ENCODE data around the gene PCNX2. TPM values are rescaled to one million over a fixed set of nuclear protein-coding genes. Genes with fewer than 3 reads are reported as not detected.

The PCNX2 gene
- total and polyA plus RNA-seq, 2 experiments from 2014 or later = 42.9 to 88.3 TPM

- TF ChIP-seq EZH2phosphoT487 (IDR thresholded peaks at IDR 0.05; ENCODE audit: unreplicated experiment) (no peak), CTCF (conservative IDR thresholded peaks at IDR 0.05; ENCODE audit: low read depth in 2 of 2) (no peak)
Observed at GRCh38 chr1:233257786-233258185, 37.7 kb downstream of the PCNX2 start (continued).

- Mint-ChIP-seq H3K4me3 (no peak overlapping the region), H3K9me3 (no peaks in the 10 kb centered on the region), H3K27me3 (ENCODE audit: insufficient read depth, low read depth, poor library complexity) (peaks cover 2% of the 10 kb centered on the region), H3K4me1 (peaks cover 26% of the 10 kb centered on the region), H3K27ac (no peak overlapping the region), H3K36me3 (ENCODE audit: low read depth) (peaks cover 58% of the 10 kb centered on the region)
- Histone ChIP-seq H3K4me1 (ENCODE audit: insufficient read depth) (no peaks in the 10 kb centered on the region; the same call in 1 of the 2 replicates), H3K9me2 (ENCODE audit: insufficient read depth) (no peaks in the 10 kb centered on the region), H3K4me2 (no peak overlapping the region), H3K79me2 (replicated peaks; ENCODE audit: insufficient read depth) (peaks cover 82% of the 10 kb centered on the region), H3K27ac (ENCODE audit: low read depth) (peak overlapping the region; percentile 10; the same call in 1 of the 2 replicates), H3K27me3 (ENCODE audit: insufficient read depth) (no peaks in the 10 kb centered on the region), H4K20me1 (replicated peaks; ENCODE audit: insufficient read depth) (peaks cover 27% of the 10 kb centered on the region), H3F3A (replicated peaks; ENCODE audit: low read depth) (no peaks in the 10 kb centered on the region), H3K4me3 (no peak overlapping the region), H3K36me3 (ENCODE audit: insufficient read depth) (peaks cover 15% of the 10 kb centered on the region), H2AFZ (no peak overlapping the region)
- DNase-seq (ENCODE audit: low spot score) (no peak), ATAC-seq (no peak)
- no peak for TF ChIP-seq ZNF331 (CRISPR knock-in tag; IDR thresholded peaks at IDR 0.05; ENCODE audit: low read depth)
- TF ChIP-seq ETS1 (IDR thresholded peaks at IDR 0.05) = no peak
- no peak for TF ChIP-seq NANOG (IDR thresholded peaks at IDR 0.05; ENCODE audit: borderline replicate concordance)
- no peak for TF ChIP-seq REST (IDR thresholded peaks at IDR 0.05; ENCODE audit: unreplicated experiment)
- no peak for TF ChIP-seq EZH2 (IDR thresholded peaks at IDR 0.05; ENCODE audit: low read depth, unreplicated experiment)
- TF ChIP-seq POLR2AphosphoS5 (IDR thresholded peaks at IDR 0.05; ENCODE audit: low read depth) = no peak
- TF ChIP-seq CTCF (conservative IDR thresholded peaks at IDR 0.05; ENCODE audit: low read depth in 2 of 2) = no peak
- no peak for TF ChIP-seq CREB1 (CRISPR knock-in tag; IDR thresholded peaks at IDR 0.05; ENCODE audit: low read depth)
- TF ChIP-seq EZH2phosphoT487 (IDR thresholded peaks at IDR 0.05; ENCODE audit: unreplicated experiment) = no peak
- no peak for TF ChIP-seq ZNF462 (CRISPR knock-in tag; IDR thresholded peaks at IDR 0.05)
Observed at GRCh38 chr1:233256789-233257188, 38.7 kb downstream of the PCNX2 start.
